Kidney (tissue), 14 donors: ENCODE data around the gene FHL1. TPM values are rescaled to one million over a fixed set of nuclear protein-coding genes. Genes with fewer than 3 reads are reported as not detected.

ENCODE experiments used
- DNase-seq, 5 donors: peaks; one replicate each; pipeline ENCODE4 v3.0.0-alpha.2; 2013 to 2020
- FAIRE-seq: peaks from 2 replicates; lab custom pipeline; 2012; peaks lifted over from hg19 to GRCh38; lab: Jason Lieb, UNC
- H3K27ac ChIP-seq, 2 donors: one replicate each; pipeline ENCODE4 v1.7.0; 2013; ENCODE audit warnings: low read depth in 2 of 2, low read length in 2 of 2, inconsistent platforms in 1 of 2
- H3K27me3 ChIP-seq: one replicate; pipeline ENCODE4 v1.7.1; 2013; ENCODE audit warnings: low read length, inconsistent platforms; ENCODE audit not compliant: control insufficient read depth, insufficient read depth
- H3K36me3 ChIP-seq, 3 donors: one replicate each; pipeline versions ENCODE4 v1.7.0 to v1.7.1; 2013; ENCODE audit warnings: low read length in 3 of 3, control low read depth in 1 of 3, inconsistent platforms in 1 of 3; ENCODE audit not compliant: insufficient read depth in 3 of 3, control insufficient read depth in 2 of 3
- H3K4me1 ChIP-seq, 3 donors: one replicate each; pipeline versions ENCODE4 v1.7.0 to v1.7.1; 2013; ENCODE audit warnings: low read length in 3 of 3, inconsistent platforms in 1 of 3, low read depth in 1 of 3; ENCODE audit not compliant: control insufficient read depth in 2 of 3, insufficient read depth in 2 of 3
- H3K4me3 ChIP-seq, 3 donors: one replicate each; pipeline versions ENCODE4 v1.7.0 to v1.8.1; 2013; ENCODE audit warnings: low read length in 3 of 3, control low read depth in 1 of 3, inconsistent platforms in 1 of 3
- H3K9ac ChIP-seq, 3 donors: one replicate each; pipeline versions ENCODE4 v1.7.0 to v1.7.1; 2013; ENCODE audit warnings: low read length in 3 of 3, control low read depth in 1 of 3, inconsistent platforms in 1 of 3
- H3K9me3 ChIP-seq, 3 donors: one replicate each; pipeline versions ENCODE4 v1.7.0 to v1.7.1; 2013; ENCODE audit warnings: low read length in 3 of 3, control low read depth in 1 of 3, inconsistent platforms in 1 of 3; ENCODE audit not compliant: control insufficient read depth in 2 of 3, insufficient read depth in 1 of 3
- CTCF ChIP-seq: IDR thresholded peaks from 3 replicates; pipeline ENCODE4 v1.5.1; 2012; ENCODE audit warnings: mild to moderate bottlenecking, moderate library complexity, borderline replicate concordance; ENCODE audit not compliant: insufficient read depth; ENCODE audit errors: extremely low read depth
- intact Hi-C: fragments of 100-400 bp; cut with DNase I; formaldehyde crosslinking; loops from one replicate; pipeline ENCODE4 v1.11.1; 2022
- polyA plus RNA-seq: library from polyadenylated mRNA; stranded (reverse); fragments of 350-450 nt; fragmentation: Illumina TruSeq; extraction: RNeasy Lipid Tissue Mini Kit (QIAGEN cat#74804); gene quantifications from one replicate; pipeline ENCODE4 v1.2.3, GENCODE V29; 2014; ENCODE audit warnings: low read depth, low replicate concordance; ENCODE audit not compliant: insufficient read depth
- total RNA-seq: library from RNA; stranded (reverse); fragmentation: NEBNext Ultra II Directional; extraction: Animal tissue kit (Norgen Biotek cat#: 25700); gene quantifications from one replicate; pipeline ENCODE4 v1.2.1, GENCODE V29; 2021
- donor health status: control.
- donor health status: control.
- donor health status: control.
- donor health status: control.
- donor health status: control.
- donor health status: DM: yes; HTN: yes; CAD: no.
- donor health status: Normal renal cell carcinoma (clear cell type).

FHL1 gene
- total and polyA plus RNA-seq, 2 donors from 2014 or later = 44.0 to 168 TPM

GRCh38 chrX:136256026-136256425, 108.7 kb downstream of the FHL1 start:
- H3K27ac ChIP-seq = no peak overlapping the region
- DNase-seq (no peak), FAIRE-seq (no peak)
- no peak overlapping the region for H3K4me3 ChIP-seq
- H3K36me3 ChIP-seq = no peaks in the 10 kb centered on the region
- no peaks in the 10 kb centered on the region for H3K27me3 ChIP-seq
- H3K9me3 ChIP-seq = no peaks in the 10 kb centered on the region
- TF ChIP-seq CTCF = no peak
- H3K4me1 ChIP-seq = peaks cover 0 to 4% (median 0%) of the 10 kb centered on the region in 3 donors
- no peak overlapping the region for H3K9ac ChIP-seq
- intact Hi-C loops = no loop called here

- intact Hi-C loops = no loop called here
- FAIRE-seq (no peak), DNase-seq (no peak)
- H3K4me1 ChIP-seq = no peaks in the 10 kb centered on the region
- H3K27me3 ChIP-seq = no peaks in the 10 kb centered on the region
- H3K9me3 ChIP-seq = no peaks in the 10 kb centered on the region
- no peaks in the 10 kb centered on the region for H3K36me3 ChIP-seq
- TF ChIP-seq CTCF = no peak
- H3K27ac ChIP-seq = no peak overlapping the region
- H3K9ac ChIP-seq = no peak overlapping the region
- no peak overlapping the region for H3K4me3 ChIP-seq
These were observed 111.6 kb downstream of the FHL1 start for GRCh38 chrX:136258951-136259350.

GRCh38 chrX:136259543-136259942, 112.2 kb downstream of the FHL1 start:
- Histone ChIP-seq H3K36me3 (no peaks in the 10 kb centered on the region), H3K9me3 (no peaks in the 10 kb centered on the region), H3K27ac (no peak overlapping the region), H3K9ac (no peak overlapping the region), H3K27me3 (no peaks in the 10 kb centered on the region), H3K4me3 (no peak overlapping the region), H3K4me1 (no peaks in the 10 kb centered on the region)
- FAIRE-seq (no peak), DNase-seq (no peak)
- intact Hi-C loops = no loop called here
- TF ChIP-seq CTCF = no peak

GRCh38 chrX:136260776-136261175, 113.4 kb downstream of the FHL1 start:
- FAIRE-seq = no peak
- no peaks in the 10 kb centered on the region for H3K36me3 ChIP-seq
- H3K27ac ChIP-seq = no peak overlapping the region
- H3K4me3 ChIP-seq = no peak overlapping the region
- no peaks in the 10 kb centered on the region for H3K9me3 ChIP-seq
- H3K27me3 ChIP-seq = no peaks in the 10 kb centered on the region
- intact Hi-C loops = no loop called here
- no peak for DNase-seq
- no peak for TF ChIP-seq CTCF
- H3K4me1 ChIP-seq = no peaks in the 10 kb centered on the region
- H3K9ac ChIP-seq = no peak overlapping the region
